GM18519 (cell line): Measurements from ENCODE around the gene LSM14B.

ENCODE experiments used
- ATAC-seq: cut with Tn5 transposase; IDR thresholded peaks from one replicate; pipeline ENCODE4 v1.9.1; 2021; ENCODE audit warnings: mild to moderate bottlenecking, moderate library complexity; ENCODE audit not compliant: unreplicated experiment, low FRiP score

LSM14B gene

DNA sequence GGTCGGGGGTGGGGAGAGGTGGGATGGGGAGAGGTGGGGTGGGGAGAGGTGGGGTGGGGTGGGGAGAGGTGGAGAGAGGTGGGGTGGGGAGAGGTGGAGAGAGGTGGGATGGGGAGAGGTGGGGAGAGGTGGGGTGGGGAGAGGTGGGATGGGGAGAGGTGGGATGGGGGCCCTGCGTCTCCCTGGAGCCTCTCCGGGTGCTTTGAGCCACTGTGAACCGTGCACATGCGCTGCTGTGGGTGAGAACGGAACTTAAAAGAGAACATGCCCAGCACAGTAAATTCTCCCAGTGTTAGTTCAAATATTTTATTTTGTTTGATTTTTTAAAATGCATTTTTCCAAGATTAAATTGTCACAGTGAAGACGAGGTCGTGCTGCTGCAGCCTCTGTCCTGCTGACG, 38.0 kb downstream of the LSM14B start:
- no peak for ATAC-seq

DNA sequence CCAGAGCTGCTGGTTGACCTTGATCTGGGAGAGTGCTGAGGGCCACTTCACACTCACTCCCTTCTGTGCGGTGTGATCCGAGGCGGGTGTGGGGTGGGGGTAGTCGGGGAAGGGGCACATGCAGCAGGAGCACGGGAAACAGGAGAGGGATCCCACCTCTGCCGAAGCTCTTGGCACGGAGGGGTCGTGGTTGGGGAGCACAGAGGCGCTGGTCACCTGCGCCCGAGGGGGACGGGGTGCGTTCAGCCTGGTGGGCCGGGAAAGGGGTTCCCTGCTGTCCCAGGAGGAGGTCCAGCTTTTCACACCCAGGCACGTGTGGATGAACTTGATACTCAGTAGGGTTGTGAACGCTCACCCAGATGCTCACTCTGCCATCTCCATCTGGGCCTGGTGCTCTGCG, 38.6 kb downstream of the LSM14B start:
- no peak for ATAC-seq

DNA sequence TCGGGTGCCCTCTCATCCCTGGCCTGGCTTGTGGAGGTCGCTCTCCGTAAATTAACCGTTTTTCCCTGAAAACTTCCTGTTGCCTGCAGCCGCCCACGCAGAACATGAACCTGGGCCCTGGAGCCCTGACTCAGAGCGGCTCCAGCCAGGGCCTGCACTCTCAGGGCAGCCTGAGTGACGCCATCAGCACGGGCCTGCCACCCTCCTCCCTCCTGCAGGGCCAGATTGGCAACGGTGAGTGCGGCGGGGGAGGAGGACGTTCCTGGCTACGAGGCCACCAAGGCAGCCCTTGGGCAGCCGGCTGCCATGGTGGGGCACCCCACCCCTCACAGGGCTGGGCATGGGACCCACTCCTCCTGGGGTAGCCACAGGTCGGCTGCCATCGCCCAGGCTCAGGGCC, 39.1 kb downstream of the LSM14B start:
- no peak for ATAC-seq

DNA sequence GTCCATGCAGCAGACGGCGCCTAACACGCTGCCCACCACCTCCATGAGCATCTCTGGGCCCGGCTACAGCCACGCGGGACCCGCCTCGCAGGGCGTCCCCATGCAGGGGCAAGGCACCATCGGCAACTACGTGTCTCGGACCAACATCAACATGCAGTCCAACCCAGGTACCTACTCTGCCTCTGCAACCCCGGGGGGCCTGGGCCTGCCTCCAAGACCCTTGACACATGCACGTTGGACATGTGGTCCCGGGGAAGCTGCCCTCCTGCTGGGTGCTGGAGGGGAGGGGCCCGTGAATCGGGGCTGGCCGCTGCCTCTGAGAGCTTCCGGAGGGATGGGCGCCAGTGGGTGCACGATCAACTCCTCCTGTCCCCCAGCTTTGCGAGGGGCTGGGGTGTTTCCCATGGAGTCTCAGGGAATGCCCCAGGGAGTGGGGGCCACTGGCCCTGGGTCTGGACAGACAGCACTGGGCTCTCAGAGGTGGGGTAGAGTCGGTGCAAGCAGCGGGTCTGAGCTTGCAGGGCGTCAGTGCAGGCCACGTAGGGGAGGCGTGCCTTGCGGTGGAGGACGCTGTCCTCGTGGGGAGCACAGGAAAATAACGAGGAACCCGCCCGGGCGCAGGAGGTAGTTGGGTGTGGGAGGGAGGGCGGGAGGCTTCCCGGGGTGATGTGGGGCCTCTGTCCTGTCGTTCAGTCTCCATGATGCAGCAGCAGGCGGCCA, 40.6 kb downstream of the LSM14B start:
- ATAC-seq = no peak

DNA sequence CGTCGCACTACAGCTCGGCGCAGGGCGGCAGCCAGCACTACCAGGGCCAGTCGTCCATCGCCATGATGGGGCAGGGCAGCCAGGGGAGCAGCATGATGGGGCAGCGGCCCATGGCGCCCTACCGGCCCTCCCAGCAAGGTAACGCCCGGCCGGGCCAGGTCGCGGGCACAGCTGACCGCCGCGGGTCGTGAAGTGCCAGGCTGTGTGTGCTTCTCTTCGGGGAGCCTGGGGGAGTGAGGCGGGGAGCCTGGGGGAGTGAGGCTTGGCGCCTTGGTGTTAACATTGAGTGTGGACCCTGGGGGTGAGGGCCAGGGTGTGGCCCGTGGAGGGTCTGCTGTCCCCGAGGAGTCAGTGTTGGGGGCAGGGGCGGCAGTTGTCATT, 41.2 kb downstream of the LSM14B start:
- ATAC-seq = no peak

DNA sequence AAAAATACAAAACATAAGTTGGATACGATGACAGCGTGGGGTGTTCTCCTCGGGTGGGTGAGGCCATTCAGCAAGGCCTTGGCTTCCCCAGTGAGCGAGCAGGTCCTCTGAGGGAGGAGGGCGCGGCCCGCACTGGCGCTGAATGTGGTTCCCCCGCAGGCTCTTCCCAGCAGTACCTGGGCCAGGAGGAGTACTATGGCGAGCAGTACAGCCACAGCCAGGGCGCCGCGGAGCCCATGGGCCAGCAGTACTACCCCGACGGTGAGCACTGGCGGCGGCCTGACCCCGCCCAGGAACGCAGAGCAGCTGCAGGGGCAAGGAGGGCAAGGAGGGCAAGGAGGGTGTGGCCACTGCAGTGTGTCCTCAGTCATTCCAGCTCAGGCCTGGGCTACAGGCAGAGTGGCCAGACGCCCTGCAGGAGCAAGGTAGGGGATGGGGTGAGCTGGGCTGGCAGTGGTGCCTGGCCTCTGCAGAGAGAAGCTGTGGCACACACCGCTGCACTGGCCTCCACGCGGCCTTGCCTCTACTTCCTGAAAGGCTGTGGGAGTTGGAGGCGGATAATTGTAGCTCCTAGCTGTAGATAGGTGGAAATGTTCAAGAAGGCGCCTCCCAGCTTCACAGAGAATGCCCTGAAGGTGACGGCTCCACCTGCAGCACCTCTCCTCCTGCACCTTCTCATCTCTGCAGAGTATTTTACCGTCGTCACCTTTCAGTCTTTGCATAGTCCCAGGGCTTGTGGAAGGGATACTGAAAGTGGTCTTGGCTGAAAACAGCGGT, 41.9 kb downstream of the LSM14B start:
- no peak for ATAC-seq

DNA sequence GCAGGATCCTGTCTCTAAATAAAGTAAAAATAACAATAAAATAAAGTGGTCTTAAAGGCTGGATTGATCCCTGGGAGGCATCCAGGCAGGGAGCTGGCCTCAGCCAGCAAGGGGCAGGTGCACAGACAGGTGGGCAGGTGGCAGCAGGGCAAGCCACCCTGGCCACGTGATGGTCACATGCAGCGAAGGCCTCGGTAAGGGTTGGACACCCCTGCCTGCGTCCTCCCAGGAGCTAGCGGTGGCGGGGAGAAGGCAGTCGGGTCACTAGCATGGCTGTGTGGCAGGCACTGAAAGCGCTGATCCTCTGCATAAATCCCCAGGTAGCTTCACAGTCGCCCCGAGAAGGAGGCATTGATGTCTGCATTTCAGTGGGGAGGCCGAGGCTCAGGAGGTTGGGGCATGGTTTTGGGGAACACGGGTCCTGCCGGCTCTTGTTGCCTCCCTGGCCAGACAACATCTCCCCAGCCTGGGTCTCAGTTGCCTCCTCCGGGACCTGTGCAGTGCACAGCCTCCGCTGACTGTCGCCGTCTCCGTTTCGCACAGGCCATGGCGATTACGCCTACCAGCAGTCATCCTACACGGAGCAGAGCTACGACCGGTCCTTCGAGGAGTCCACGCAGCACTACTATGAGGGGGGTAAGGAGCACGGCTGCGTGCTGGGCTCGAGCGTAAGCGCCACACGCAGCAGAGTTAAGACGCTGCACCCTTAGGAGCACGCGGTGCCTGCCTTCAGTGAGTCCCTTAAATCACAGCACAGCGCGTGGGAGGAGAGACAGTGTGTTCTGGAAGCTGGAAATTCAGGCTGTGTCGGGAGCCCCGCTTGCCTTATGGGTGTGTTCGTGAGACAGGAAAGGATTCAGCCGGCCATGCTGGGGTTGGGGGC, 42.8 kb downstream of the LSM14B start:
- no peak for ATAC-seq

DNA sequence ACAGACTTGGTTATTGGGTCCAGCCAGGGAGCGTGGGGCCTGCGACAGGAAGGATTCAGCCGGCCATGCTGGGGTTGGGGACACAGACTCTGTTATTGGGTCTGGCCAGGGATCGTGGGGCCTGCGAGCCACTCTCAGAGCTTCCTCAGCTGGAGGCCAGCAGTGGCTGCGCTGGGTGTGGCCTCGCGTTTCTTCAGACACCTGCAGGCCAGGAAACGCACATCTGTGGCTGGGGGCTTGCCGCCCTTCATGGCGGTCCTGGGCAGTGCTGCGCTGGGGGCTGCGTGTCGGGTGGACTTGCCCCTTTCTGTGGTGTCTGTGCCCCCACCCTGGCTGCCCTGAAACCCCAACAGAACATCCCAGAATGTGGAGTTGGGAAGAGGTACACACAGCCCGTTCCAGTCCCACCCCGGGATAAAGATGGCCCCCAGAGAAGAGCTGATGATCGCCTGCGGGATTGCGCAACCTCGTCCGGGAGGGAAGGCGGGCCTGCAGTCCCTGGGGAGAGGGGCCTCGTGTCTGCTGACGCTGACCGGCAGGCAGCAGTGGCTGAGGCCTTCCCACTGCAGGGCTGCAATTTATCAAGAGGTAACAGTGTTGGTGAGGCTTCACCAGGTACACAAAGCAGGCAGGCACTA, 43.6 kb downstream of the LSM14B start:
- no peak for ATAC-seq

DNA sequence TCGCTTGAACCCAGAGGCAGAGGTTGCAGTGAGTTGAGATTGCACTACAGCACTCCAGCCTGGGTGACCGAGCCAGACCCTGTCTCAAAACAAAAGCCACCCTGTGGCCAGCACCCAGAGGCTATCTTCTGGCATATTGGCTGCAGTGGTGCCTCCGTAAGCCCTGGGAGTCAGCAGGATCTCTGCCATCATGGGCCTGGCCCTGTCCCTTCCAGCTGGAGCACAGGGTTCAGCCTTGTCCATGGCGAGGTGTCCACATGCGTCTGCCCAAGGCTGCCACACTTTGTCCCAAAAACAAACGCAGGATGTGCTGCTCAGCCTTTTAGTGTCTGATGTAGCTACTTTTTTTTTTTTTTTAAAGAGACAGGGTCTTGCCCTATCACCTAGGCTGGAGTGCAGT, 45.2 kb downstream of the LSM14B start:
- ATAC-seq = no peak

DNA sequence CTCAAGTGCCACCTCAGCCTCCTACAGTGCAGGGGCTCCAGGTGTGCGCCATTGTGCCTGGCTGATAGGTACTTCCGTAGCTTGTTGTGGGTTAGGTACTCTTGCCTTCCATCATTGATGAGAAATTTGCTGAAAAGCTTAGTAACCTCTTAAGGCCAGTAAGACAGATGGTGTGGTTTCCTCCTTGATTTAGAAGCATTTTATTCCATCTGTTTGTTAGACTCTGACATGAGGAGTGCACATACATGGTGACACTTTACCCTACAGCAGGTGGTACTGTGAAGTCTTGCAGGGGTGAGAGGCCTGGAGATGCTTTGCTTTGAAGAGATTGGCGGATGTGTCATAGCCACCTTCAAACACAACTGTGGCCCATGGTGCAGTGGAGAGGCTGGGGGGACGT, 45.8 kb downstream of the LSM14B start:
- no peak for ATAC-seq

DNA sequence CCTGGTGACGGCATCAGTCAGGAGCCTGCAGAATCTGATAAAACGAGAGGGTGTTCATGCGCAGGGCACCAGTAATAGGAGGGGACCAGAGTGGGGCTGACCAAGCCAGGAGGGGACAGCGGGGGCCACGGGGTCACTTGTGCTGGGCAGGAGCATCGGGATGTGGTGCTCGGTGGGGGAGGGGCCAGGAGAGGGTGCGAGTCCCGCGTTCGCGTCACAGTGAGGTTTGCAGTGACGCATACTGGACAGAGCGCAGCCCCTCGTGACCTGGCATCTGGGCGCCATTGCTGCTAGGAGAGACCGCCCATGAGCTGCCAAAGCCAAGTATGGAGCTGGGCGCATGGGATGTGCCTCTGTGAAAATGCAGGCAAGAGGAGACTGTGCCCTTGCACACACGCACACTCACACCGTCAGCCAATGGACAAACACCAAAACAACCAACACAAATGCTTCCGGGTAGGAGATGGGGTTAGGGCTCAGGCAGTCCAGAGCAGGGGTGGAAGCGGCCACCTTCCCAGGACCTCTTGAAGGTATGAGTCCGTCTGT, 46.7 kb downstream of the LSM14B start:
- ATAC-seq = no peak

DNA sequence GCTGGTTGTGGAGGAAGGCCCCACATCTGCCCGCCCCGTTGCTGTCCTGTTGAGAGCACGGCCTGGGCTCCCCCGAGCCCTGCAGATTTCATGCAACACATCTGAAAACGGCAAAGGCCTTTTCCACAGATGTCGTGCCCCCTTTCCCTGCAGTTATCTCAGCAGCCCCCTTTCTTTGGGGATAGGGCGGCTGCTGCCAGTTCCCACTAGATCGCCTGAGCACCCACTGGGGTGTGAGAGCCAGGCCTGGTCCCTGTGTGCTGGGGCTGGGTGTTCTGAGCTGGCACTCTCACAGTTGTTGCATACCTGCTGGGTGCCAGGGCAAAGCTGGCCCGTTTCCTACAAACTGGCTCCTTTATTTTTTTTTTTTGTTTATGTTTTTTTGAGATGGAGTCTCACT, 48.3 kb downstream of the LSM14B start:
- ATAC-seq = no peak

DNA sequence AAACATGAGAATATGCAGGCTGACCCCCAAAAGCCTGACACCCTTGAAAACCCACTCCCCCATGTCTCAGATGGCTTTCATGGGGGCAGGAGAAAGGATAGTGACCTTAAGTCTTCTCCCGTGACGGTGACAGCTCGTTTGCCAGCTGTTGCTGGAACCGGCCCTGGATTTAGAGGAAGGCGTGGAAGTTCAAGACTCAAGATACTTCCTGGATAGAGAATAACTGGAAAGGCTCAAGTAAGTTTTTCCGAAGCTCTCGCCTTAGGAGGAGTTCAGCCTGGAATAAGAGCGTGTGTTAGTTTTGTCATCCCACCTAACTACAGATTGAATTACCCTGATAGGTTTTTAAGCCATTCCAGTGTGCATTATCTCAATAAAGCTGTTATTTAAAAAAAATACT, 49.0 kb downstream of the LSM14B start:
- ATAC-seq = no peak

DNA sequence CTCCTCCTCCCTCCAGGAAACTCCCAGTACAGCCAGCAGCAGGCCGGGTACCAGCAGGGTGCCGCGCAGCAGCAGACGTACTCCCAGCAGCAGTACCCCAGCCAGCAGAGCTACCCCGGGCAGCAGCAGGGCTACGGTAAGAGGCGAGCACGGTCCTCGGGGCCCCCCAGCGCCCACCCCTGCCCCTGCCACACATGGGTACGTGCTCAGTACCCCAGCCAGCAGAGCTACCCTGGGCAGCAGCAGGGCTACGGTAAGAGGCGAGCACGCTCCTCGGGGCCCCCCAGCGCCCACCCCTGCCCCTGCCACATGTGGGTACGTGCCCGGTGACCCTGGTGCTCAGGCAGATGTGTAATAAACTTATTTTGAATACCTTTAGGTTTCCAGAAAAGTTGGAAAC, 50.4 kb downstream of the LSM14B start:
- no peak for ATAC-seq

DNA sequence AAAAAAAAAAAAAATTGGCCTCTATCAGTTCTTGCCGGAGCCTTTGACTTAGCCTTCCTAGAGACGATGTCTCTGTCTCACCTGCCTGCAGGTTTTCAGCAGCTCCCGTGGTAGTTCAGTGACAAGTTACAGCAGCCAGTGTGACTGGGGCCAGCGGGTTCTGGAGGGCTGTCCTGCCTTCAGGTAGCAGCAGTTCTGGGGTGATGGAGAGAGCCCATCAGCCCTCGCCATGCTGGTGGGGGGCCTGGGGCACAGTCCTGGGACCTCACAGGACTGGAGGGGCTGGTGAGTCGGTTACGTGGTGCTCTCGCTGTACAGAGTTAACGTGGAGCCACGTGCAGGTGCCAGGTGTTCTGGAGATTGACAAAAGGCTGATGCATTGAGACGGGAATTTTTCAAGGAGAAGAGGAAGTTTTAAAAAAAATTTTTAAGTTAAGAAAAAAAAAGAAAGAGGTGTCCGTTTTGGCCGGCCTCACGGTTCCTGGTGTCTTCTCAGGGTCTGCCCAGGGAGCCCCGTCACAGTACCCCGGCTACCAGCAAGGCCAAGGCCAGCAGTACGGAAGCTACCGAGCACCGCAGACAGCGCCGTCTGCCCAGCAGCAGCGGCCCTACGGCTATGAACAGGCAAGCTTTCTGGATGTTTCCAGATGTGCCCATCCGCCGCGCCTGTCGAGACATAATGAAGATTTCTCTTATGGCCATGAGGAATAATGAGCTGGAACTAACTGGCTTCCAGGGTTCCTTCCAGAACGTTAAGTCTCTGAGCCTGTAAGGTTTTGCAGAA, 51.9 kb downstream of the LSM14B start:
- no peak for ATAC-seq

DNA sequence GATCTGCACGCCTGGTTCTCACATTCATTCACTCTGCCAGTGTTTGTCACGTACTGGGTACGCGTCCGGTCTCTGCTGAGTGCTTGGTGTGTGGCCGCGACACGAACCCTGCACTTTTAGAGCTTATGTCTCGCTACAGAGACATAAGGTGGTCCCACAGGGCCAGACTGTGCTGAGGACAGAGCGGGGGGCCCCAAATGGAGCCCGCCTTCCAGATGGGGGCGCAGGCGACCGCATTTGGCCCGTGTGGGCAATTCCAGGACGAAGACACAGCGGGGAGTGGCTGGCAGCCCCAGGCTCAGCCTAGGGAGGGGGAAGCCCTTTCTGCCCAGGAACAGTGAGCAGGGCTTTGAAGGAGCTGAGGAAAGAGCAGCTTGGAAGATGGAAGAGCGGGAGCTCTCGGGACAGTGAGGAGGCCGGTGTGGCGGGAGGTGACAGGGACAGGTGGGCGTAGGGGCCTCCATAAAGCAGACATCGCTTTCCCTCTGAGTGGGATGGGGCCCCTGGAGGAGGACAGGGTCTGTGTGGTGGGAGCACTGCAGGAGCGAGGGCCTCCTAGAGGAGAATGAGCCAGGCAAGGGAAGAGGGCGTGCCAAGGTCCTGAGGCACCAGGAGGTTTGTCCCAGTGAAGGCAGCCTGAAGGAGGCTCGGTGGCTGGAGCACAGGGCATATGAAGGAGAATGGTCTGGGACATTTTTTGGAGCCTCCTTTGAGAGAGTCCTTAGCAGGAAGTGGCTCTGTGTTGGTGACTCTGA, 52.8 kb downstream of the LSM14B start:
- no peak for ATAC-seq

DNA sequence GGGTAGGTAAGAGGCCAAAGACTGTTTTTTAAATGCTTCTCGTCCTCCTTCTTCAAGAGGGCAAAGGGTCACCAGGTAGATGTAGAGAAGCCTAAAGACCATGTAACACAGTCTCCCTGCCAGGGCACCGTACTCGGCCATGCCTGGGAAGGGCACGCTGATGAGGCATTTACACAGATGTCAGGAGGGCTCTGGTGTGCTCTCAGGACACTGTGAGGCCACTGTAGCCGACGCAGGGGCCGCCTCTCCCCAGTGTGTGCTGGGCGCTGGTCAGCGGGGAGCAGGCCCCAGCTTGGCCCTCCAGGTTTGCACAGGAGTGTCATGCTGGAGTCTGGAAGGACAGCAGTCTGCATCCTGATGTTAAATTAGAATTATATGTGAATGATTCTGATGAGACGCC, 53.4 kb downstream of the LSM14B start:
- ATAC-seq = no peak

DNA sequence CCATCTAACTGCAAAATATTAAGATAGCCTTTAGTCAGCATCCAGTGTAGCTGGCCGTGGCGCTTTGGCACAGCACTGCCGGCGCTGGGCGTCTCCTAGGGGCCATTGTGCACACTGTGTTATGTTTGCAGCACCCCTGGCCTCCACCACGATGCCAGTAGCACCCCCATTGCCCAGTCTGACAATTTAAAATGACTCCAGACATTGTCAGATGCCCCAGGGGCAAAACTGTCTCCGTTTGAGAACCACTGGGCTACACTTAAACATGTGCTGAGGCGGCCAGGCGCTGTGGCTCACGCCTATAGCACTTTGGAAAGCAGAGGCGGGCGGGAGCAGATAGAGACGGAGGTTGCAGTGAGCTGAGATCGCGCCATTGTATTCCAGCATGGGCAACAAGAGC, 54.6 kb downstream of the LSM14B start:
- ATAC-seq = no peak

DNA sequence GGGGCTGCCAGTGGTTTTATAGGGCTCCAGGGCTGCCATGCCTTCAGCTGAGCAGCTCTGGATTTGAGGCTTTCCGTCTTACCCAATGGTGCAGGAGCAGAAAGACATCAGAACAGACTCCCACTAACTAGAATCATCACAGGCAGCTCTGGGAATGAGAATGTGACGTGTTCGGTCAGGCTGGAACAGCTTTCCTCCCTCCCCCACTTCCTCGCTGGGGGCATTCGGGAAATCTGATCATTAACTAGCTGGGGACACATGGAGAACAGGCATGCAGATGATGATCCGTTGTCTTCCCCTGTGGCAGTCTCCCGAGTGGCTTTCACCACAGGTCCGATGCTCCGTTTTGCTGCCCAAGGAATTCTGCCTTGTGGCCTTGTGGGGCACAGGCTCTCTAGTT, 55.0 kb downstream of the LSM14B start:
- no peak for ATAC-seq
